Fibroblast of lung (primary cell): ENCODE results near the gene DDHD1.

Experiments used
- EZH2 ChIP-seq: IDR thresholded peaks from 2 replicates; pipeline ENCODE4 v1.5.1; 2012; ENCODE audit warnings: low read length, control low read depth, mild to moderate bottlenecking; ENCODE audit errors: missing control alignments
- TF ChIP-seq, protein P1 (sequence below), 2 donors: IDR thresholded peaks in 1 of 2; conservative IDR thresholded peaks in 1 of 2; 1 replicate in 1 of 2; 2 replicates in 1 of 2; pipeline ENCODE4 v1.5.1; 2011 to 2012; ENCODE audit warnings: low read length in 2 of 2, control low read depth in 1 of 2, inconsistent platforms in 1 of 2, low read depth in 1 of 2, mild to moderate bottlenecking in 1 of 2

DNA sequence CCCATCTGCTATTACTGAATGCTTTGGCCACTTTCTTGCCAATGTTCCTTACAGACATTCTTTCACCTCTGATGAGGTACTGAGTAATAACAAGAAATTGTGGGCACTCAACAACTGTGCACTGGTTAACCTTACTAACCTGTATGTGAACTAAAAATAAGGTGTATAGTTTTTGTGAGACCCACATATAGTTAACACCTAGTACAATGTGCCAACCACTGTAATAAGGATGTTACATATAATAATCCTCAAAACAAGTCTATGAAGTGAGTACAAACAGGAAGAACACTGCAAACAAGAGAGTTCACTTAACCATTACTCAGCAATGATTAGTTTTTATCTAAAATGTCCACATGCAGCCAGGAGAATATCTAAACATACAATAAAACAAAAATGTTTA, 4.5 kb downstream of the DDHD1 start:
- TF ChIP-seq, protein P1, sequence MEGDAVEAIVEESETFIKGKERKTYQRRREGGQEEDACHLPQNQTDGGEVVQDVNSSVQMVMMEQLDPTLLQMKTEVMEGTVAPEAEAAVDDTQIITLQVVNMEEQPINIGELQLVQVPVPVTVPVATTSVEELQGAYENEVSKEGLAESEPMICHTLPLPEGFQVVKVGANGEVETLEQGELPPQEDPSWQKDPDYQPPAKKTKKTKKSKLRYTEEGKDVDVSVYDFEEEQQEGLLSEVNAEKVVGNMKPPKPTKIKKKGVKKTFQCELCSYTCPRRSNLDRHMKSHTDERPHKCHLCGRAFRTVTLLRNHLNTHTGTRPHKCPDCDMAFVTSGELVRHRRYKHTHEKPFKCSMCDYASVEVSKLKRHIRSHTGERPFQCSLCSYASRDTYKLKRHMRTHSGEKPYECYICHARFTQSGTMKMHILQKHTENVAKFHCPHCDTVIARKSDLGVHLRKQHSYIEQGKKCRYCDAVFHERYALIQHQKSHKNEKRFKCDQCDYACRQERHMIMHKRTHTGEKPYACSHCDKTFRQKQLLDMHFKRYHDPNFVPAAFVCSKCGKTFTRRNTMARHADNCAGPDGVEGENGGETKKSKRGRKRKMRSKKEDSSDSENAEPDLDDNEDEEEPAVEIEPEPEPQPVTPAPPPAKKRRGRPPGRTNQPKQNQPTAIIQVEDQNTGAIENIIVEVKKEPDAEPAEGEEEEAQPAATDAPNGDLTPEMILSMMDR (conservative IDR thresholded peaks at IDR 0.05 in 1 of 2, IDR thresholded peaks at IDR 0.05 in 1 of 2; ENCODE audit: low read depth in 1 of 2, low read length in 2 of 2): no peak
- no peak for TF ChIP-seq EZH2
